ENCODE results near the gene EEFSEC. TPM values are rescaled to one million over a fixed set of nuclear protein-coding genes. Genes with fewer than 3 reads are reported as not detected.

EEFSEC gene
- polyA plus RNA-seq, 1 donor from 2014 or later, result 4.6 TPM

- Histone ChIP-seq H3K79me2 (replicated peaks; ENCODE audit: insufficient read depth, low read length) (no peaks in the 10 kb centered on the region), H3K36me3 (ENCODE audit: insufficient read depth, low read length) (no peaks in the 10 kb centered on the region), H2AFZ (ENCODE audit: low read depth, low read length) (no peak overlapping the region), H3K4me2 (ENCODE audit: low read length) (no peak overlapping the region), H3K9ac (ENCODE audit: low read length) (no peak overlapping the region), H3F3A (ENCODE audit: insufficient read depth, low read length, poor library complexity, severe bottlenecking) (no peaks in the 10 kb centered on the region), H3K9me2 (ENCODE audit: insufficient read depth, low read length) (no peaks in the 10 kb centered on the region), H3K4me3 (ENCODE audit: low read length) (no peak overlapping the region), H3K9me3 (ENCODE audit: low read length) (no peaks in the 10 kb centered on the region), H3K27me3 (ENCODE audit: insufficient read depth, low read depth, low read length) (no peaks in the 10 kb centered on the region), H4K20me1 (ENCODE audit: insufficient read depth) (no peaks in the 10 kb centered on the region), H3K27ac (ENCODE audit: low read length) (no peak overlapping the region)
- TF ChIP-seq MXI1 (conservative IDR thresholded peaks at IDR 0.05; ENCODE audit: poor library complexity, severe bottlenecking), result no peak
- no peak for TF ChIP-seq CTCF (IDR thresholded peaks at IDR 0.05; ENCODE audit: poor library complexity, severe bottlenecking)
- no peak for TF ChIP-seq REST (IDR thresholded peaks at IDR 0.05; ENCODE audit: borderline replicate concordance)
- no peak for TF ChIP-seq TAF1 (IDR thresholded peaks at IDR 0.05; ENCODE audit: low read depth)
- TF ChIP-seq RAD21 (conservative IDR thresholded peaks at IDR 0.05), result no peak
- TF ChIP-seq SMC3 (conservative IDR thresholded peaks at IDR 0.05; ENCODE audit: poor library complexity), result no peak
- no peak for TF ChIP-seq EZH2 (IDR thresholded peaks at IDR 0.05; ENCODE audit: borderline replicate concordance, insufficient read depth, low read length, poor library complexity, severe bottlenecking)
- no peak for TF ChIP-seq POLR2AphosphoS5 (IDR thresholded peaks at IDR 0.05)
- TF ChIP-seq EP300 (conservative IDR thresholded peaks at IDR 0.05; ENCODE audit: poor library complexity, severe bottlenecking), result no peak
These were observed 128.4 kb downstream of the EEFSEC start for GRCh38 chr3:128281461-128282367.

- no peaks in the 10 kb centered on the region for H3K27me3 ChIP-seq (ENCODE audit: insufficient read depth, low read depth, low read length)
These were observed 129.3 kb downstream of the EEFSEC start for GRCh38 chr3:128282380-128283196.

More at GRCh38 chr3:128282380-128283196, 129.3 kb downstream of the EEFSEC start:
- H3K4me3 ChIP-seq (ENCODE audit: low read length), result no peak overlapping the region
- H3K9me2 ChIP-seq (ENCODE audit: insufficient read depth, low read length), result no peaks in the 10 kb centered on the region
- H3K4me2 ChIP-seq (ENCODE audit: low read length), result no peak overlapping the region
- TF ChIP-seq TAF1 (IDR thresholded peaks at IDR 0.05; ENCODE audit: low read depth) (no peak), EZH2 (IDR thresholded peaks at IDR 0.05; ENCODE audit: borderline replicate concordance, insufficient read depth, low read length, poor library complexity, severe bottlenecking) (no peak), SMC3 (conservative IDR thresholded peaks at IDR 0.05; ENCODE audit: poor library complexity) (no peak), POLR2AphosphoS5 (IDR thresholded peaks at IDR 0.05) (no peak), CTCF (IDR thresholded peaks at IDR 0.05; ENCODE audit: poor library complexity, severe bottlenecking) (no peak), MXI1 (conservative IDR thresholded peaks at IDR 0.05; ENCODE audit: poor library complexity, severe bottlenecking) (no peak), REST (IDR thresholded peaks at IDR 0.05; ENCODE audit: borderline replicate concordance) (no peak), EP300 (conservative IDR thresholded peaks at IDR 0.05; ENCODE audit: poor library complexity, severe bottlenecking) (no peak), RAD21 (conservative IDR thresholded peaks at IDR 0.05) (no peak)
- H3K27ac ChIP-seq (ENCODE audit: low read length), result no peak overlapping the region
- no peak overlapping the region for H2AFZ ChIP-seq (ENCODE audit: low read depth, low read length)
- H4K20me1 ChIP-seq (ENCODE audit: insufficient read depth), result no peaks in the 10 kb centered on the region
- no peak overlapping the region for H3K9ac ChIP-seq (ENCODE audit: low read length)
- no peaks in the 10 kb centered on the region for H3K36me3 ChIP-seq (ENCODE audit: insufficient read depth, low read length)
- H3K79me2 ChIP-seq (replicated peaks; ENCODE audit: insufficient read depth, low read length), result no peaks in the 10 kb centered on the region
- no peaks in the 10 kb centered on the region for H3F3A ChIP-seq (ENCODE audit: insufficient read depth, low read length, poor library complexity, severe bottlenecking)
- no peaks in the 10 kb centered on the region for H3K9me3 ChIP-seq (ENCODE audit: low read length)

Data from neural cell (in vitro differentiated cells).